Measurements from ENCODE around the gene TAT.
"Not testable (repeated sequence)": the region's sequence is repeated elsewhere in the genome, so short reads cannot be mapped to it uniquely, and the experiment has no call there.

TAT gene

GRCh38 chr16:71585318-71585703, 8.4 kb upstream of the TAT start:
- DNase-seq (ENCODE audit: extremely low read depth in 1 of 2, low read depth in 1 of 2), result no peak

GRCh38 chr16:71584543-71585317, 7.8 kb upstream of the TAT start:
- DNase-seq (ENCODE audit: extremely low read depth in 1 of 2, low read depth in 1 of 2), result no peak

- not testable (repeated sequence) for DNase-seq (ENCODE audit: extremely low read depth in 1 of 2, low read depth in 1 of 2)
These were observed 5.6 kb upstream of the TAT start for GRCh38 chr16:71582553-71582848.

DNA sequence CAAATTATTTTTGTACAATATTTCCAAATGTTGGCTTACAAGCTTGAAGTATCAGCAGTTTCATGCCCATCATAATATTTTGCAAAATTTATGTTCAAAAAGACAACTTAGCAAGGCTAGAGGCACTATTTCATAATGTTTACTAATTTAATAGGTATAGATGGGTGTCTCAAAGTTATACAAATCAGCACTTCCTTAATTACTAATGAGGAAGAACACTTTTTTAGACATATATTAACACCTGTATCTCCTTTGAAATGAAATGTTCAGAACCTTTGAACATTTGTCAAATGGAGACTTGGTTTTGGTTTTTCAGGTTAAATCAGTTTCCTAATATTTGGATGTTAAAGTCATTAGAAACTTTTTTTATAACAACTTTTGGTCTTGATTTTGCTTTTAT, 2.2 kb downstream of the TAT start:
- no peak for DNase-seq (ENCODE audit: extremely low read depth in 1 of 2, low read depth in 1 of 2)

DNA sequence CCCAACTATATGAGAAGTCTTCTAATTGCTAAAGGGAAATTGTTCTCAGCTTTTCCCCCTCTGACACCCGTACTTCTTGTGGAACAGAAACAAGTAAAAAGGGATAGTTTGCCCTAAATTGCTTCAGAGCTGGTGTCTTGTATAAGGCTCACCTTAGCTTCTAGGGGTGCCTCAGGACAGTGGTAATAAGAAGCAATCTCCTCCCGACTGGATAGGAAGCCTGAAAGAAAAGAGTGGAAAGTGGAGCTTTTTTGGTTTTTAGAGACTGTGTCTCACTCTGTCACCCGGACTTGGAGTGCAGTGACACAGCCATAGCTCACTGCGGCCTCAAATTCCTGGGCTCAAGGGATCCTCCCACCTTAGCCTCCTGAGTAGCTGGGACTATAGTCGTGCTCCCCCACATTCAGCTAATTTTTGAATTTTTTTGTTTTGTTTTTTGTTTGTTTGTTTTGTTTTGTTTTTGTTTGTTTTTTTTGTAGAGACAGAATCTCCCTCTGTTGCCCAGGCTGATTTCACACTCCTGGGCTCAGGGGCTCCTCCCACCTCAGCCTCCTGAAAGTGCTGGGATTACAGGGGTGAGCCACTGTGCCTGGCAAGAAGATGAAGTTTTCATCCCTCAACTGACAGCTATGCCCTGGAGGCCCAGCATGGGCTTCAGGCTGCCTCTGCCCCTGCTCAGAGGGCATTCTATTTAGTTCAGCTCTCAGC, 3.4 kb downstream of the TAT start:
- DNase-seq (ENCODE audit: extremely low read depth in 1 of 2, low read depth in 1 of 2), result no peak

DNA sequence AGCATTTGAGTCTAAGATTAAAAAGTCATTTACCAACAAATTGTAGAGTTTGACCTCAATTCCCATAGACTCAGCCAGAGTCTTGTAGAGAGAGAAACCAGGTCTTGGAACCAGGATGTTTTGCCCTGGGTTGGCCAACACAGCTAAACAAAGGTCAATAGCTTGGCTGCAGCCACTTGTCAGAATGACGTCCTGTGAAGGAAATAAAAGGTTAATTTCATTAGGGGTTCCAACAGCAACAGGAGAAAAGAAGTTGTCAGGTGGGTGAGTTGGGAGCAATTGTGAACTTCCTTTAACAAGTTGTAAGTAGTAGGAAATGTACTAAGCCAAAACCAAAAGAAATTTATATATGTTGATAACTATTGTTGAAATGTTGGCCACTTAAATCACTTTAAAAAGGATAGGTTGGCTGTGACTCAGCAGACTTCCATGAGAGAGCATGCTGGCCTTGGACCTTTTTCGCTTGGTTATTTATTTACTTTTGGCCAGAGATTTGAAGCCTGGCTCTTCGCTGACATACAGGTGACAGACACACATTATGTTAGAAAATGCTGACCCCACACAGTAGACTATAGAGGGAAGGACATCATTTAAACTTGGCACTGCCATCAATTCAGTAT, 4.3 kb downstream of the TAT start:
- DNase-seq (ENCODE audit: extremely low read depth in 1 of 2, low read depth in 1 of 2), result no peak

DNA sequence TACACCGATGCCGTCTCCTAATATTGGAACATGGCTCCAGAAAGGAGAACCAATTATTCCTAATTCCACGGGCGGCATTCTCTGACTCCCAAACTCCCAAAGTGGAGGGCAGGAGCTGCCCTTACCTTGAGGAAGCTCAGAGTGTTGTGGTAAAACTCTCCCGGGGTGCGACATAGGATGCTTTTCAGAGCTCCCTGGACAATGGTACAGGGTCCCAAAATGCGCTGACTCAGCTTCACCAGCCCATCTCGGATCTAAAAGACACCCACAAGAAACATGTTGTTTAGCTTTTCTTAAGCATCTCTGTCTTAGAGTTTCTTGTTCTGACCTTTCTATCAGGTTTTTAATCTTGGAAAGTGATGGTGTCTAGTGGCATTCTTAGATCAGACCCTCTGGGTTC, 6.7 kb downstream of the TAT start:
- no peak for DNase-seq (ENCODE audit: extremely low read depth in 1 of 2, low read depth in 1 of 2)

GRCh38 chr16:71569621-71570020, 7.3 kb downstream of the TAT start:
- DNase-seq (ENCODE audit: extremely low read depth in 1 of 2, low read depth in 1 of 2), result no peak

DNA sequence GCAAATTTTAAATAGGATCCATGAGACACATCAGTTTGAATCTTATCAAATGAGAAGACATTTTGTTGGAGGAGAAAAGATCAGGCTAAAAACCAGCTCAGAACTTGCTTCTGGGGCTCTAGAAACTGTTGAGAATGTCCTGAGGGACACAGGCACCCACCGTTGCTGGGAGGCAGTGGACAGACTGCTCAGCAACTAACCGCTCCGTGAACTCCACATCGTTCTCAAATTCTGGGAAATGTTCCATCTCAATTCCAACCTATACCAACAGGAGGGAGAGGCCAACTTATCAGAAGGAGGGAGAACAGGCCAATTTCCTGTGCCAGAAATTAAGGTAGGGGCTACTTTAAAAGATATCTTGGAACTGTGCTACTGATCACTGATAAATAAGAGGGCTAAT, 8.3 kb downstream of the TAT start:
- no peak for DNase-seq (ENCODE audit: extremely low read depth in 1 of 2, low read depth in 1 of 2)

GRCh38 chr16:71567931-71568330, 9.0 kb downstream of the TAT start:
- DNase-seq (ENCODE audit: extremely low read depth in 1 of 2, low read depth in 1 of 2), result no peak

- DNase-seq (ENCODE audit: extremely low read depth in 1 of 2, low read depth in 1 of 2), result no peak
These were observed 10.8 kb downstream of the TAT start for GRCh38 chr16:71565812-71566700.

DNA sequence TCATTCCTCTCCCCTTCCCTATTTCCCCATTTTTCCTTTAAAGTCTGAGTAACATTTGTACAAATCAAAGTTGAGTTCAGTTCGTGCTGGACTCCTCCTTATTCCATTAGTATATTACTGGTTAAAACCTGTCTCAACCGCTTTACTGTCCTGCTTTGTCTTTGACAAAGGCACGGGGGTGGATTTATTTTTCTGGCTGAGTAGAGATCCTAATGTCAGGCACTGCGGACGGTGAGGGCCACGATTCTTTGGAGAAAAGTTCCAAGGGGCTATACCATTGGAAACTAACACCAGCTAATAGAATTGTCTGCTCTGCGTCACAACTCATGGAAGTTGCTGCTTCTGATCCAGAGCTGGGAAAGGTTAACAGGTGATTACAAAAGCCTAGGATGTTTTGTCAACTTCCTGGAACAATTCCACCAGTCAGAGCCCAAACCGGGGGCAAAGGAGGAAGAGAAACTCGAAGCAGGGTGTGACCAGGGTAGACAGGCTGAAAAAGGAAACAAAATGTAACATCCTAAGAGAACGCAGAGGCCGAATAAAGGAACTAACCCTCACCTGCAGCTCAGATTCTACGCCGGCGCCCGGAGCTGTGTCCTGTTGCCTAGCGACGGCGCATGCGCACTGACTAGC, 12.4 kb downstream of the TAT start:
- no peak for DNase-seq (ENCODE audit: extremely low read depth in 1 of 2, low read depth in 1 of 2)

- no peak for DNase-seq (ENCODE audit: extremely low read depth in 1 of 2, low read depth in 1 of 2)
These were observed 14.3 kb downstream of the TAT start for GRCh38 chr16:71562552-71562951.

- not testable (repeated sequence) for DNase-seq (ENCODE audit: extremely low read depth in 1 of 2, low read depth in 1 of 2)
These were observed 15.0 kb downstream of the TAT start for GRCh38 chr16:71561886-71562285.

DNA sequence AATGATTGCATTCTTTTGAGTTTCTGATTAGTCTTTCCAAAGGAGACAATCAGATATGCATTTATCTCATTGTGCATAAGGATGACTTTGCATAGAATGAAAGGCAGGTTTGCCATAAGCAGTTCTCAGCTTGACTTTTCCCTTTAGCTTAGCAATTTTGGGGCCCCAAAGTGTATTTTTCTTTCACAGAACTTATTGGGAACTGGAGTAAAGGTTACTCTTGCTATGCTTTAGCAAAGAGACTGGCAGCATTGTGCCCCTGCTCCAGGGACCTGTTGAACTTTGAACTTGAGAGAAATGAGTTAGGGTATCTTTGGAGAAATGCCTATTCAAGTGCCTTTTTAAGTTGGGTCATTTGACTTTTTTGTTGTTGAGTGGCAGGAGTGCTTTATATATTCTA, 17.0 kb downstream of the TAT start:
- DNase-seq (ENCODE audit: extremely low read depth in 1 of 2, low read depth in 1 of 2), result no peak

GRCh38 chr16:71557954-71558582, 18.8 kb downstream of the TAT start:
- no peak for DNase-seq (ENCODE audit: extremely low read depth in 1 of 2, low read depth in 1 of 2)

DNA sequence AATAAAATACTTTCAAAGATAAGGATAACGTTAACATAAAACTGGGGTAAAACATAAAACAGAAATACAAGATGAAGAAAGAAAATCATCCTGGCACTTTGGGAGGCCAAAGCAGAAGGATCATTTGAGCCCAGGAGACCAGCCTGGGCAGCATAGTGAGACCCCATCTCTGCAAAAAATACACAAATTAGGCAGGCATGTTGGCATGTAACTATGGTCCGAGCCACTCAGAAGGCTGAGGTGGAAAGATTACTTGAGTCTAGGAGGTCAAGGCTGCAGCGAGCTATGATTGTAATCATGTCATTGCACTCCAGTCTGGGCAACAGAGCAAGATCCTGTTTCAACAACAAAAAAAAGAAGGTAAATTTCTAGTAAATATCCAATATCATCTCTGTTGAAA, 19.6 kb downstream of the TAT start:
- no peak for DNase-seq (ENCODE audit: extremely low read depth in 1 of 2, low read depth in 1 of 2)

- DNase-seq (ENCODE audit: extremely low read depth in 1 of 2, low read depth in 1 of 2), result no peak
These were observed 21.5 kb downstream of the TAT start for GRCh38 chr16:71555230-71555891.

GRCh38 chr16:71552698-71553503, 24.0 kb downstream of the TAT start:
- DNase-seq (ENCODE audit: extremely low read depth in 1 of 2, low read depth in 1 of 2), result no peak

All from stimulated activated CD8-positive, alpha-beta memory T cell treated with anti-CD3 and anti-CD28 coated beads, Interleukin-7, amount 100 ng/mL, for 48 hours (primary cell).